Measurements from ENCODE around the gene EPB41.

GRCh38 chr1:28878796-28879195, 35.6 kb upstream of the EPB41 start:
- no peak for TF ChIP-seq ZNF174 (tag by site-specific recombination; IDR thresholded peaks at IDR 0.05)
- TF ChIP-seq ZBTB21 (tag by site-specific recombination; IDR thresholded peaks at IDR 0.05) = no peak
- TF ChIP-seq ZNF114 (tag by site-specific recombination; IDR thresholded peaks at IDR 0.05) = no peak
- TF ChIP-seq CTCF (tag by site-specific recombination; IDR thresholded peaks at IDR 0.05) = no peak
